H9 (cell line): ENCODE results near the gene ADARB2. TPM values are rescaled to one million over a fixed set of nuclear protein-coding genes. Genes with fewer than 3 reads are reported as not detected.

ENCODE experiments used
- DNase-seq: peaks from one replicate; pipeline ENCODE4 v3.0.0-alpha.2; 2017
- H2AFZ ChIP-seq: one replicate; pipeline ENCODE4 v1.6.1; 2013; ENCODE audit warnings: mild to moderate bottlenecking, low read length, control low read depth, moderate library complexity
- H2AK5ac ChIP-seq: 2 replicates; pipeline ENCODE4 v1.6.1; 2013; ENCODE audit warnings: low read length, control low read depth, mixed read lengths; ENCODE audit not compliant: insufficient read length
- H2BK120ac ChIP-seq: one replicate; pipeline ENCODE4 v1.6.1; 2013; ENCODE audit warnings: low read depth, mild to moderate bottlenecking, low read length, control low read depth, inconsistent platforms; ENCODE audit not compliant: poor library complexity, severe bottlenecking
- H2BK12ac ChIP-seq: 2 replicates; pipeline ENCODE4 v1.6.1; 2013; ENCODE audit warnings: low read length, control low read depth, mixed read lengths, low read depth; ENCODE audit not compliant: insufficient read length
- H2BK15ac ChIP-seq: 2 replicates; pipeline ENCODE4 v1.6.1; 2013; ENCODE audit warnings: low read depth, low read length, control low read depth
- H2BK20ac ChIP-seq: one replicate; pipeline ENCODE4 v1.6.1; 2013; ENCODE audit warnings: low read depth, mild to moderate bottlenecking, low read length, control low read depth, inconsistent platforms; ENCODE audit not compliant: poor library complexity, severe bottlenecking
- H2BK5ac ChIP-seq: 2 replicates; pipeline ENCODE4 v1.6.1; 2013; ENCODE audit warnings: low read length, control low read depth, mixed read lengths; ENCODE audit not compliant: insufficient read length
- H3K14ac ChIP-seq: 2 replicates; pipeline ENCODE4 v1.6.1; 2013; ENCODE audit warnings: low read length, control low read depth; ENCODE audit not compliant: insufficient read depth
- H3K18ac ChIP-seq: 2 replicates; pipeline ENCODE4 v1.6.1; 2013; ENCODE audit warnings: low read depth, mild to moderate bottlenecking, mixed read lengths, low read length, control low read depth; ENCODE audit not compliant: insufficient read length
- H3K23ac ChIP-seq: 2 replicates; pipeline ENCODE4 v1.6.1; 2013; ENCODE audit warnings: low read length, control low read depth, mixed read lengths, low read depth; ENCODE audit not compliant: insufficient read length
- H3K23me2 ChIP-seq: 2 replicates; pipeline ENCODE4 v1.6.1; 2013; ENCODE audit warnings: low read depth, mild to moderate bottlenecking, mixed read lengths, low read length, control low read depth; ENCODE audit not compliant: insufficient read length, poor library complexity, severe bottlenecking
- H3K27ac ChIP-seq: 2 replicates; pipeline ENCODE4 v1.5.1; 2013; ENCODE audit warnings: low read length, control low read depth, mixed read lengths, low read depth; ENCODE audit not compliant: insufficient read length
- H3K27me3 ChIP-seq: 2 replicates; pipeline ENCODE4 v1.6.1; 2013; ENCODE audit warnings: low read length, control low read depth, inconsistent platforms; ENCODE audit not compliant: insufficient read depth
- H3K4ac ChIP-seq: 2 replicates; pipeline ENCODE4 v1.6.1; 2013; ENCODE audit warnings: low read depth, mild to moderate bottlenecking, control low read depth, inconsistent platforms, low read length, moderate library complexity
- H3K4me1 ChIP-seq: 2 replicates; pipeline ENCODE4 v1.6.1; 2013; ENCODE audit warnings: low read length, control low read depth, inconsistent platforms; ENCODE audit not compliant: insufficient read depth
- H3K4me2 ChIP-seq: 2 replicates; pipeline ENCODE4 v1.6.1; 2013; ENCODE audit warnings: low read length, control low read depth, mixed read lengths; ENCODE audit not compliant: insufficient read length, insufficient read depth
- H3K56ac ChIP-seq: 2 replicates; pipeline ENCODE4 v1.6.1; 2013; ENCODE audit warnings: low read depth, mild to moderate bottlenecking, mixed read lengths, low read length, control low read depth; ENCODE audit not compliant: insufficient read length
- H3K79me1 ChIP-seq: 2 replicates; pipeline ENCODE4 v1.6.1; 2013; ENCODE audit warnings: low read depth, mild to moderate bottlenecking, moderate library complexity, low read length, control low read depth, inconsistent platforms; ENCODE audit not compliant: insufficient read depth, poor library complexity, severe bottlenecking
- H3K79me2 ChIP-seq: 2 replicates; pipeline ENCODE4 v1.6.1; 2013; ENCODE audit warnings: low read length, control low read depth, inconsistent platforms; ENCODE audit not compliant: insufficient read depth
- H3K9ac ChIP-seq: 2 replicates; pipeline ENCODE4 v1.6.1; 2013; ENCODE audit warnings: low read length, control low read depth, mixed read lengths; ENCODE audit not compliant: insufficient read length; ENCODE audit errors: extremely low read depth
- H3K9me3 ChIP-seq: one replicate; pipeline ENCODE4 v1.6.1; 2013; ENCODE audit warnings: low read depth, low read length, inconsistent platforms; ENCODE audit not compliant: control insufficient read depth
- H3T11ph ChIP-seq: one replicate; pipeline ENCODE4 v1.6.1; 2013; ENCODE audit warnings: mild to moderate bottlenecking, low read length, control low read depth, inconsistent platforms
- H4K20me1 ChIP-seq: one replicate; pipeline ENCODE4 v1.6.1; 2013; ENCODE audit not compliant: control insufficient read depth, insufficient read length, insufficient read depth
- H4K5ac ChIP-seq: 2 replicates; pipeline ENCODE4 v1.6.1; 2013; ENCODE audit warnings: low read depth, mild to moderate bottlenecking, mixed read lengths, low read length, control low read depth; ENCODE audit not compliant: insufficient read length
- H4K8ac ChIP-seq: replicated peaks from 2 replicates; pipeline ENCODE4 v1.6.1; 2013; ENCODE audit warnings: low read length, control low read depth, mixed read lengths, low read depth; ENCODE audit not compliant: insufficient read length
- H4K91ac ChIP-seq: 2 replicates; pipeline ENCODE4 v1.6.1; 2013; ENCODE audit warnings: low read depth, mild to moderate bottlenecking, moderate library complexity, mixed read lengths, low read length, control low read depth; ENCODE audit not compliant: insufficient read length
- H3K27ac Mint-ChIP-seq, 3 experiments: 2 replicates in 2 of 3; 3 replicates in 1 of 3; pipeline ENCODE4 v1.8.0; 2020 to 2021; ENCODE audit warnings: mixed read lengths in 3 of 3, mild to moderate bottlenecking in 1 of 3, moderate library complexity in 1 of 3
- H3K27me3 Mint-ChIP-seq: 2 replicates; pipeline ENCODE4 v1.8.0; 2021; ENCODE audit warnings: low read depth, mild to moderate bottlenecking, moderate library complexity, mixed read lengths
- H3K36me3 Mint-ChIP-seq, 3 experiments: 2 replicates in 2 of 3; 3 replicates in 1 of 3; pipeline ENCODE4 v1.8.0; 2020 to 2021; ENCODE audit warnings: low read depth in 3 of 3, mixed read lengths in 3 of 3; ENCODE audit not compliant: insufficient read depth in 1 of 3
- H3K4me1 Mint-ChIP-seq, 2 experiments: 2 replicates each; pipeline ENCODE4 v1.8.0; 2020; ENCODE audit warnings: mixed read lengths in 2 of 2
- H3K4me3 Mint-ChIP-seq, 2 experiments: 2 replicates in 1 of 2; 3 replicates in 1 of 2; pipeline ENCODE4 v1.8.0; 2020 to 2021; ENCODE audit warnings: mild to moderate bottlenecking in 2 of 2, mixed read lengths in 2 of 2, moderate library complexity in 1 of 2
- H3K9me3 Mint-ChIP-seq, 2 experiments: 2 replicates in 1 of 2; 3 replicates in 1 of 2; pipeline ENCODE4 v1.8.0; 2020; ENCODE audit warnings: mild to moderate bottlenecking in 2 of 2, mixed read lengths in 2 of 2, moderate library complexity in 1 of 2
- CTCF ChIP-seq: fragments of 200-600 bp; sonication (generic); conservative IDR thresholded peaks from 3 replicates; pipeline ENCODE4 v1.8.0; 2021; ENCODE audit warnings: antibody characterized with exemption, mild to moderate bottlenecking
- WGBS: extraction: QIAGEN DNeasy Blood & Tissue Kit; methylation state at CpG from one replicate; pipeline ENCODE4 v1.1.7; 2013; ENCODE audit warnings: missing lambda C conversion rate, low lambda C conversion rate, mixed read lengths; ENCODE audit not compliant: insufficient read length; ENCODE audit errors: extremely low coverage; 5-methylcytosine and 5-hydroxymethylcytosine counted together
- total RNA-seq: library from RNA; stranded (reverse); gene quantifications from 2 replicates; pipeline ENCODE4 v1.2.1, GENCODE V29; 2021

ADARB2 gene
- total RNA-seq, 1 experiment from 2014 or later = 0.87 TPM

GRCh38 chr10:1743141-1743540, 5.8 kb upstream of the ADARB2 start:
- H4K20me1 ChIP-seq = peaks cover 4% of the 10 kb centered on the region
- WGBS = no CpG with 5 or more reads among the region's 10 CpGs
- no peak overlapping the region for H3K4ac ChIP-seq
- TF ChIP-seq CTCF = no peak
- no peak overlapping the region for H3K27ac ChIP-seq
- H2BK120ac ChIP-seq = no peak overlapping the region
- H2BK12ac ChIP-seq = no peak overlapping the region
- no peak overlapping the region for H3K18ac ChIP-seq
- no peaks in the 10 kb centered on the region for H3K36me3 Mint-ChIP-seq
- no peak overlapping the region for H2BK20ac ChIP-seq
- no peaks in the 10 kb centered on the region for H3K4me1 ChIP-seq
- no peak overlapping the region for H3K56ac ChIP-seq
- no peak overlapping the region for H3K4me2 ChIP-seq
- no peaks in the 10 kb centered on the region for H3K79me2 ChIP-seq
- no peak overlapping the region for H2BK5ac ChIP-seq
- peaks cover 3% of the 10 kb centered on the region; the same call in 1 of the 2 replicates for H3K27me3 ChIP-seq
- H3K23ac ChIP-seq = no peak overlapping the region
- no peaks in the 10 kb centered on the region for H3K23me2 ChIP-seq
- H3K79me1 ChIP-seq = no peaks in the 10 kb centered on the region
- H3T11ph ChIP-seq = no peak overlapping the region
- no peak overlapping the region for H2AFZ ChIP-seq
- H2BK15ac ChIP-seq = no peak overlapping the region
- no peak overlapping the region for H3K14ac ChIP-seq
- peaks cover 2 to 3% of the 10 kb centered on the region in 2 experiments; a peak in 2 of 4 replicates for H3K4me1 Mint-ChIP-seq
- H3K27ac Mint-ChIP-seq = no peak overlapping the region
- H4K91ac ChIP-seq = no peak overlapping the region
- no peaks in the 10 kb centered on the region for H3K9me3 ChIP-seq
- no peak overlapping the region for H3K4me3 Mint-ChIP-seq
- H2AK5ac ChIP-seq = no peak overlapping the region
- H4K5ac ChIP-seq = no peak overlapping the region
- DNase-seq = no peak
- 0 out of 5 replicates have a peak, but pooled peaks cover 0 to 1% of the 10 kb centered on the region in 2 experiments for H3K9me3 Mint-ChIP-seq
- peaks cover 48% of the 10 kb centered on the region for H3K27me3 Mint-ChIP-seq
- no peak overlapping the region for H4K8ac ChIP-seq
- H3K9ac ChIP-seq = no peak overlapping the region
